Activated B cell treated with CpG ODN at 0.5 μM for 24 hours (primary cell): ENCODE data around the gene C3orf33. TPM values are rescaled to one million over a fixed set of nuclear protein-coding genes. Genes with fewer than 3 reads are reported as not detected.

Experiments used
- ATAC-seq: fragments of 200-7000 bp; cut with Tn5 transposase; one replicate; pipeline ENCODE4 v1.10.0; 2021; ENCODE audit warnings: low read depth, mild to moderate bottlenecking, moderate library complexity
- CTCF ChIA-PET: fragments of 350-600 bp; sonication (Branson Sonifier 250); formaldehyde crosslinking; loops from one replicate; lab custom pipeline; 2021; ENCODE audit warnings: antibody characterized with exemption; lab: Charles Lee
- POLR2A ChIA-PET: fragments of 350-600 bp; sonication (Branson Sonifier 250); formaldehyde crosslinking; loops from one replicate; lab custom pipeline; 2021; ENCODE audit warnings: antibody characterized with exemption; lab: Charles Lee
- DNase-seq: peaks from one replicate; pipeline ENCODE4 v3.0.0; 2022
- H3K27ac Mint-ChIP-seq: one replicate; pipeline ENCODE4 v1.8.0; 2020; ENCODE audit warnings: mixed read lengths
- H3K27me3 Mint-ChIP-seq: one replicate; pipeline ENCODE4 v1.8.0; 2021; ENCODE audit warnings: mixed read lengths
- H3K36me3 Mint-ChIP-seq: one replicate; pipeline ENCODE4 v1.8.0; 2021; ENCODE audit warnings: low read depth, mixed read lengths
- H3K4me1 Mint-ChIP-seq: one replicate; pipeline ENCODE4 v1.8.0; 2021; ENCODE audit warnings: mixed read lengths
- H3K4me3 Mint-ChIP-seq: one replicate; pipeline ENCODE4 v1.8.0; 2020; ENCODE audit warnings: mild to moderate bottlenecking, mixed read lengths
- H3K9me3 Mint-ChIP-seq: one replicate; pipeline ENCODE4 v1.8.0; 2020; ENCODE audit warnings: mixed read lengths
- CTCF ChIP-seq: fragments of 200-600 bp; IDR thresholded peaks from one replicate; pipeline ENCODE4 v1.8.0; 2022; ENCODE audit warnings: antibody characterized with exemption, mild to moderate bottlenecking
- intact Hi-C: fragments of 100-400 bp; cut with micrococcal nuclease; formaldehyde crosslinking; loops from one replicate; pipeline ENCODE4 v1.15.1; 2024
- total RNA-seq: library from RNA; stranded (reverse); gene quantifications from 2 replicates; pipeline ENCODE4 v1.2.3, GENCODE V29; 2022

Gene C3orf33
- total RNA-seq, 1 donor from 2014 or later = 1.6 TPM

GRCh38 chr3:155742349-155742965 lies 63.6 kb downstream of the C3orf33 start:
- DNase-seq (no peak), ATAC-seq (no peak)
- H3K27ac Mint-ChIP-seq = no peak overlapping the region
- no peak overlapping the region for H3K4me3 Mint-ChIP-seq
- intact Hi-C loops = loop anchor here (5.0 to 10.0 kb wide), 2 partner anchors 65 to 1432 kb away; partner anchors contain the start of gene C3orf33
- H3K27me3 Mint-ChIP-seq = peaks cover 31% of the 10 kb centered on the region
- no peak for TF ChIP-seq CTCF
- H3K9me3 Mint-ChIP-seq = no peaks in the 10 kb centered on the region
- no peaks in the 10 kb centered on the region for H3K36me3 Mint-ChIP-seq
- peaks cover 36% of the 10 kb centered on the region for H3K4me1 Mint-ChIP-seq
- ChIA-PET CTCF (no interaction called here), POLR2A (no interaction called here)

- intact Hi-C loops = loop anchor here (5.0 to 10.0 kb wide), 2 partner anchors 66 to 1433 kb away; partner anchors contain the start of gene C3orf33
- H3K4me1 Mint-ChIP-seq = peaks cover 37% of the 10 kb centered on the region
- no peak overlapping the region for H3K27ac Mint-ChIP-seq
- ATAC-seq (no peak), DNase-seq (no peak)
- ChIA-PET CTCF (no interaction called here), POLR2A (no interaction called here)
- TF ChIP-seq CTCF = no peak
- H3K9me3 Mint-ChIP-seq = no peaks in the 10 kb centered on the region
- H3K36me3 Mint-ChIP-seq = no peaks in the 10 kb centered on the region
- peaks cover 31% of the 10 kb centered on the region for H3K27me3 Mint-ChIP-seq
- no peak overlapping the region for H3K4me3 Mint-ChIP-seq
Observed at GRCh38 chr3:155741603-155742002, 64.5 kb downstream of the C3orf33 start.

- H3K36me3 Mint-ChIP-seq = no peaks in the 10 kb centered on the region
- CTCF ChIA-PET = no interaction called here
- H3K27me3 Mint-ChIP-seq = peaks cover 31% of the 10 kb centered on the region
- ATAC-seq = no peak
- POLR2A ChIA-PET = no interaction called here
- peaks cover 37% of the 10 kb centered on the region for H3K4me1 Mint-ChIP-seq
- no peak for TF ChIP-seq CTCF
- no peak overlapping the region for H3K4me3 Mint-ChIP-seq
- H3K27ac Mint-ChIP-seq = no peak overlapping the region
- H3K9me3 Mint-ChIP-seq = no peaks in the 10 kb centered on the region
- intact Hi-C loops = loop anchor here (5.0 to 10.0 kb wide), 2 partner anchors 66 to 1434 kb away; partner anchors contain the start of gene C3orf33
- no peak for DNase-seq
Observed at GRCh38 chr3:155741101-155741500, 65.0 kb downstream of the C3orf33 start.

GRCh38 chr3:155739154-155739553 lies 66.9 kb downstream of the C3orf33 start:
- CTCF ChIA-PET = interaction anchor here (0.7 kb wide), 1 partner anchor 38 kb away, joined by 3 read pairs; no protein-coding TSS in a partner anchor

More at GRCh38 chr3:155739154-155739553, 66.9 kb downstream of the C3orf33 start:
- Mint-ChIP-seq H3K4me1 (peaks cover 21% of the 10 kb centered on the region), H3K27me3 (peaks cover 31% of the 10 kb centered on the region), H3K9me3 (no peaks in the 10 kb centered on the region), H3K4me3 (no peak overlapping the region), H3K36me3 (no peaks in the 10 kb centered on the region), H3K27ac (no peak overlapping the region)
- TF ChIP-seq CTCF = no peak
- POLR2A ChIA-PET = no interaction called here
- ATAC-seq = no peak
- DNase-seq = no peak
- intact Hi-C loops = no loop called here
